Islet precursor cell (in vitro differentiated cells): ENCODE results near the gene HTR3D.
"Not testable (repeated sequence)": the region's sequence is repeated elsewhere in the genome, so short reads cannot be mapped to it uniquely, and the experiment has no call there.

Experiments used
- DNase-seq: peaks from one replicate; pipeline ENCODE4 v3.0.0-alpha.2; 2018

The HTR3D gene

GRCh38 chr3:184068344-184068743, 36.8 kb downstream of the HTR3D start:
- DNase-seq = no peak

DNA sequence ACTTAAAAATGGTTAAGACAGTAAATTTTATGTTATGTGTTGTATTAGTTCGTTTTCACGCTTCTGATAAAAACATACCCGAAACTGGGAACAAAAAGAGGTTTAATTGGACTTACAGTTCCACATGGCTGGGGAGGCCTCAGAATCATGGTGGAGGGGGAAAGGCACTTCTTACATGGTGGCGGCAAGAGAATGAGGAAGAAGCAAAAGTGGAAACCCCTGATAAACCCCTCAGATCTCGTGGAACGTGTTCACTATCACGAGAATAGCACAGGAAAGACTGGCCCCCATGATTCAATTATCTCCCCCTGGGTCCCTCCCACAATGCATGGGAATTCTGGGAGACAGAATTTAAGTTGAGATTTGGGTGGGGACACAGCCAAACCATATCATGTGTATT, 39.6 kb downstream of the HTR3D start:
- not testable (repeated sequence) for DNase-seq

- DNase-seq = no peak
Measured at GRCh38 chr3:184073621-184074020, 42.1 kb downstream of the HTR3D start.

GRCh38 chr3:184075901-184076300, 44.4 kb downstream of the HTR3D start:
- DNase-seq = no peak

DNA sequence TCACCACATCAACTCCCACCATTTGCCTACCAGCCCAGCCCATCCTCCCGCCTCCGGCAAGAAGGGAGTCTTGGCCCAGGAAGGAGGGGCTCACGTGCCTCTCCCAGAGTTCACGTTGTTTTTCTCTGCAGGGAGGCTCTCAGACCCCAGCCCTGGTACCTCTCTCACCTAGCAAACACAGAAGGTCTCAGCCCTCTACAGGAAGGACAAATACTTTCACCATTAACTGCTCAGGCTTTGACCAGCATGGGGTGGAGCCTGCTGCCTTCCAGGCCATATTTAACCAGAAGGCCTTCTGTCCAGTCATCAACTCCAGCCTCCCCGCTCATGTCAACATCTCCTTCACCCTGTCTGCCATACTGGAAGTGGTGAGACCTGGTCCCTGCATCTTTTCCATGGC, 46.3 kb downstream of the HTR3D start:
- DNase-seq = no peak

GRCh38 chr3:184078851-184079250, 47.3 kb downstream of the HTR3D start:
- no peak for DNase-seq

DNA sequence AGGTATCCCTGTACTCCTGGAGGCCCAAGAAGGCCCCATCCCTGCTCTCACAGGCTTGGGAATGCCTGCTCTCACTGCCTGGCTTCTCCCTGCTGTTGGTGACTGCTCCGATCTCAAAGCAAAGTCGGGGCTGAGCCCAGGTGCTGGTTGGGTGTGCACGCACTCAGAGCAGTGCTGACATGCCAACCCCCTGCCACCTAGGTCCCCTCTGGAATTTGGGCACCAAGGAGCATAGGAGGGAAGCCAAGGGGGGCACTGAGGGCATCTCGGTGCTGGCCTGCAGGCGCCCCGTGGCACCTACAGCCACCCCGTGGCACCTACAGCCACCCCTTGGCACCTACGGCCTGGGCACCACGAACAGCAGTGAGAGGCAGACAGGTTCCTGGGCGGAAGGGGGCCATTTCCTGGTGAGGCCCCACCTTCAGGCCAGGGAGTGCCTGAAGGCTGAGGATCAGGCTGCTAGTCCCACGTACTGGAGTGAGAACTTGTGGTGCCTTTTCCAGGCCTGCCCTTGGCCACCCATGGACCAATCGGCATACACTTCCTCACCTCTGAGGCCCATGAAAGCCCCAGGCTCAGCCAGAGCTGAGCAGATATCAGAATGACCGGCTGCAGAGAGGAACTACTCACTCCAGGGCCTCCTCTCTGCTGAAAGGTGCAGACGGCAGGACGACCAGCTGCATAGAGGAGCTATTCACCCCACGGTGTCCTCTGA, 49.7 kb downstream of the HTR3D start:
- DNase-seq = no peak

GRCh38 chr3:184082034-184082433, 50.5 kb downstream of the HTR3D start:
- DNase-seq = no peak

- DNase-seq = no peak
Measured at GRCh38 chr3:184082465-184082864, 50.9 kb downstream of the HTR3D start.

GRCh38 chr3:184085389-184085852, 53.9 kb downstream of the HTR3D start:
- no peak for DNase-seq
